Stimulated activated CD4-positive, alpha-beta T cell treated with anti-CD3 and anti-CD28 coated beads, Interleukin-12 subunit alpha, Interleukin-12 subunit beta, amount 100 ng/mL, for 4 hours (primary cell): ENCODE measurements around the gene NR5A2.

Source experiments
- DNase-seq: peaks from one replicate; pipeline ENCODE4 v3.0.0-alpha.2; 2020

Gene NR5A2

GRCh38 chr1:200027264-200027823 is at the start of gene NR5A2:
NR5A2 (plus strand) TSS chr1:200027710; CDS start chr1:200027848, 138 bp downstream.
- no peak for DNase-seq

DNA sequence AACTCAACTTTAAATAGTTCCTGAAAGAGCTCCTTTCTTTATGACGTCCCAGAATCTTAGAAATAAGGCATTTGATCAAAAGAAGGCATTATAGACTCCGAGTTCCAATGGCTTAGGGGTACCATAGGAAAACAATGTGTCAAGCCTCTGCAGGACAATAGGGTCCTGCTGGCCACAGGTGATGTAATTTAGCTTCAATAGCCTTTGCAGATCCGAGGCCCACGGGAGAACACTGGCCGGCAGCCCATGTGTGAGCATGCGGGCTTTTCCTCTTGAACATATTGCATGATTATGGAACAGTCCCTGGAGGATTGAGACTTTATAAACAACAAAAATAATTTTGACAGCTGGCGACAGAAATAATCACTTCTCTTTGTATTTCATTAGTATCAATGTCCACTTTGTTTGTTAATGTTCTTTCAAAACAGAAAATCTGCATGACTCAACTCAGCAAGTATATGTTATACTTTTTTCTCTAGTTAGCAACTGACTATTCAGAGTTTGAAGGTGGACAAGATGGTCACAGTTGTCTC is 49.0 kb upstream of the NR5A2 start:
- no peak for DNase-seq

DNA sequence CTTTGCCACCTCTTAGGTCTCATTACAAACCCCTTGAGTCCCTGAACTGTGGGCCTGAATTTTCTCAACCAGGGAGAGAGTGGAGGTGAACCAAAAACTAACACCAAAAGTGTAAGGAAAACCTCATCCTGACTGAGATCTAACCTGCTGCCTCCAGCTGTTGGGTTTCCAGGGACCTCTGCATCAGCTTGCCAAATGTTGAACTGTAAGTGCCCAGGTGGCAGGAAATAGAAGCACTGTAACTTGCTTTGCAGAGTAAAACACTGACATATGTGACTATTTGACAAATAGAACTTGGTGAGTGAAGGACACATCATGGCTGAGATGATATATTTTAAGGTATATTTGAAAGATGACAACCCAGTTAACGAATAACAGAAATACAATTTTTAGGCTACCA is 48.4 kb upstream of the NR5A2 start:
- DNase-seq, result no peak

GRCh38 chr1:199981584-199981983 is 45.9 kb upstream of the NR5A2 start:
- DNase-seq, result no peak

GRCh38 chr1:199982606-199983005 is 44.9 kb upstream of the NR5A2 start:
- no peak for DNase-seq

GRCh38 chr1:199983531-199983930 is 44.0 kb upstream of the NR5A2 start:
- DNase-seq, result no peak

DNA sequence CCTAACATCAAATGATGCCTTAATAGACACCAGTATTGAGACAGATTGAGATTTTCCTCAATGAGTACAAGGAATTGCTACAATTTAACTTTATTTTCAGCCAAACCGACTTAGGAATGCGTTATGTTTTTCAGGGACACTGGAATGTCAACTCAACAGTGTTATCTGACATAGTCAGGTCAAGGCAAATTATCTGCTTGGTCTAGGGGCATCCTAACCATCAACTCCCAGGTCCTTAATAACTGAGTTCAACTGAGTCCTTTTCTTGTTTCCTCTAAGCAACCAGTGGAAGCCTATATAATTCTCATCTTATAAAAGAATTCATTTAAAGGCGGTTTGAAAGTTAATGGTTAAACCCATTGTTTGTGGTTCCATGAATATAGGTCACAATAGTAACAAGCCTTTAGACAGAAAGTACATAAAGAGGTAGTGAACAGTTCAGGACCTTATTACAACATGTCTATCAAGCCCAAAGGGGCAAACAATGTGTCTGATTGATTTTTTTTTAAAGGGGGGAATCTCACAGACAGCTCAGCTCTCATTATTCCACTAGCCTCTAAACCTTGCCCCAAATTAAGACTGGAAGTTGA is 32.3 kb upstream of the NR5A2 start:
- DNase-seq, result no peak

- no peak for DNase-seq
Measured at GRCh38 chr1:200005165-200005564, 22.3 kb upstream of the NR5A2 start.

DNA sequence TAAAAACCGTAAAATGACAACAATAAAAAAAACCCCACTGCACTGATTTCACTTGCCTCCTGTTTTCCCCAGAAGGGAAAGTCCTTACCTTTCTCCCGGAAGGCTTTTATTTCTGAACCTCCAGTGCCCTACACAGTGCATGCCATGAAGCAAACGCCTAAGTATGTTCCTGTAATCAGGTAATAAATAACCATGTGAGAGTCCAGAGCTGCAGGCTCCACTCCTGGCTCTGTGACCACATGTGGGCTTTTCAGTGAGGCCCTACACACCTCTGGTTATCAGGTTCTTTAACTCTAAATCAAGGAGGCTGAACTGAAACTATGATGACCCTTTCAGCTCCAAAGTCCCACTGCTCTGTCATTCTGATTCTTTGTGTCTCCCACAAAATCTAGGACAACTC is 20.8 kb upstream of the NR5A2 start:
- DNase-seq, result no peak

DNA sequence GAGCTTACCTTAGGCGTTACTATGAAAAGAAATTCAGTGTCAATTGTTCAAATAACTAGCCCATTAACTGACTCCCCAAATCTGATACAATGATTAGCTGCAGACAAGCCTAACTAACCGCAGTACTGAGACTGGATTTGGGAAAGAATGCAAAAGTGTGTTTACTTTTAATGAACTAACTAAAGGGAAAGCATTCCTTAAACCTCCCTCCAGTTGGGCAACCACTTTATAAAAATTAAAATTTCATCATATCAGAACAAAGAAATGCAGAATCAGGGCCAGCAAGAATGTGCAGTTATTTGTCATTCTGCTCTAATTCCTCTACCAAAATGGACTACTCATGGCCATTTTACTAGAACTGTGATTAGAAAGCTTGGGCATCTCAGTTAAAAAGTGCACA is 11.7 kb upstream of the NR5A2 start:
- DNase-seq, result no peak

- no peak for DNase-seq
Measured at GRCh38 chr1:200021577-200022238, 5.8 kb upstream of the NR5A2 start.

DNA sequence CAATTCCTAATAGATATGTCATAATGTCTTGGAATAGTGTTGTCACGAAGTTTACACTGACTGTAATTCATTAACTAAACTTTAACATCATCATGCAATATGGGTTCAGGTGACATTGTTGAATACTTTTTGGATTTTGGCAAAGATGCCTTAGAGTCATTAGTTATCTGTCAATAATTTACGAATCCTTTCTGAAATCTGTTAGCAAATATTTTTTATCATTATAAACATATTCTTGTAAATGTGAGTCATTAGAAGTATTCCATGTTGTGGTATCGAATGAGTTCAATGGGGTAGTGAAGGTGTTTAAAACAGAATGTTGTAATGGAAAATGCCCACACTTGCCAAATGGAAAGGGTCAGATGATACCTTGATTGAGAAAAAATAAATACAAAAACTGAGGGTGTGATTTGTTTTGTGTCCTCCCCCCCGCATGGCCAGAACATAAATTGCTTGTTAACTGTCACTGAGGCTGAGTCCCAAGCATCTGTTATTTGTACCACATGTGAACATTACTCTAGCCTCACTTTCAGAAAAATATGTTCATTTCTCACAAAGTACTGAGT is 5.2 kb upstream of the NR5A2 start:
- DNase-seq, result no peak

DNA sequence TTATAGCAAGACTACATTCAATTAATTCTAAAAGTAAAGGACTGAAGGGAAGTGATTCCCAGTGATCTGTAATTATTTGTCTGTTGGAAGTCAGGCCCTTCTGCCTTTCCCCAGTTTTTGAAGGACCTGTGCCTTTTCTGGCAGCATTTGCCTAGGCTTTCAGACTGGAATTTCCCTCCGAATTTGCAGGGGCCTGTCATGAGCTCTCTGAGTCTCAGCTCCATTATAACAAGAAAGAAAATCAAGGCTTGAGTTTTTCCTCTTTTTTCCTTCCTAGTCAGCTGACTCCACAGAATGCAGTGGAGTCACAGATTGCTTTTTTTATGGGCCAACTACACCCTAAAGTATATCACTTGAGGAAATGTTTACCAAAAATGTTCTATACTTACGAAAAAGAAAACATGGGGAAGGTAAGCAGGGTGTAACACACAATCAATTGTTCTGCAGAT is 1.1 kb downstream of the NR5A2 start:
- no peak for DNase-seq

DNA sequence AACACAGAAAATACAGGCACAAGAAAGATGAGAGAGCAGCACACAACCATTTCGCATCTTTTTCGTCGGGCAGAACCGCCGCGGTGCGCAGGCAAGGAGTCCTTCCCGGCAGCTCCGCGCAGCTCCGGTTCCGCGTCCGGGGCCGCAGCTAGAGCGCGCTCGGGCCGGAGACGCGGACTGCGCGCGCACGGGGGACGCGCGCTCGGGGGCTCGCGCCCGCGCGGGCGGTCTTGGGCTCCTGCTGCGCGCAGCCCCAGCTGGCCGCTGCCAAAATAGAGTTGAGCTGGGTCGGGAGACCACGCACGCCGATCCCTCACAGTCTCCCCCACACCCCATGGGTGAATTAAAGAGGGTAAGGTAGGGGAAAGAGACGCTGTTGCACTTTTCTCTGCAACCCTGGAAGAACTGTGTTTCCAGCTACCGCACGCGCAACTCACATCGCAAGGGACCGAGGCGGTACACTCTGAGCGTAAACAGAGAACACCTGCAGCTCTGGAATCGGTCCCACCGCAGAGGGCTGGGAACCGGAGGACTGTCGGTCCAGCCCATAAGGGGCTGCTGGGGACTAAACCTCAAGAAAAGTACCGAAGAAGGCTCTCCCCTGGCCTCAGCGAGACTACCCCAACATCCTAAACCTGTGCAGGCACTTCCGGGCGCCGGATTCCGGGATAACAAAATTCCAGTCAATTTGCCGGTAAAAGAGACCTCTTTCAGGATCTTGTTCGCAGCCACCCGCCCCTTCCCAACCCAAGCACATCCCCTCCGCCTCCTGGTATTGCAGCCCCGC is 1.7 kb downstream of the NR5A2 start:
- DNase-seq, result no peak

DNA sequence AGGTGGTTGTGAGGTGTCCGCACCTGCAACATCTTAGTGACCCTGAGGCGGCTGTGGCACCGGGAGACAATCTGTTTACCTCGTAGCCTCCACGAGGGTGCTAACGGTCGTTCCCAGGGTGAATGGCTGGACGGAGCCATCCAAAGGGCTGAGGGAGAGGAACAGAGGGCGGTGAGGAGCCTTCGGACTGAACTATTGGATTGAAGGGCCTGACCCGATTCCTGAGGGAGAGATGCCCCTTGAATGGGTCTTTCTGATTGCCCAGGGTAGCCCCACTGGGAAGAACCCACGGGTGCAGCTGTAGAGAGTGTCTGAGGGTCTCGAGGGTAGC is 2.3 kb downstream of the NR5A2 start:
- no peak for DNase-seq

DNA sequence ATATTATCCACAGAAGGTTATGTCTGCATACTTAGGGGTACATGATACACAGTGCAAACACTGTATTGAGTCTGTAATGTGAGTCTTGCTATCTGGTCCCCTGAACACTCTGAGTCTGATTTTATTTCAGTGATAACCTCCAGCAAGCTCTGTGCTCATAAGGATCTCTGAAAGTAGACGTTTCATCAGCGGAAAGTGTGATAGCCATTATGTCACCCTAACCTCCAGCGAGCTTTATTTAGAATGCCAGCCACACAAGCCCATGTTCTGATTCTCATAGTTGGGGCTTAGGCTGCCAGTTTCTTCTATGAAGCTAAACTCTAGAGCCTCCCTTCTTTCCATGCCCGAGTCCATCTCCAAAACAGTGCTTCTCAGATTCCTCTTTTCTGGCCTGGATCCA is 3.3 kb downstream of the NR5A2 start:
- no peak for DNase-seq

GRCh38 chr1:200033511-200034261 is 6.2 kb downstream of the NR5A2 start:
- no peak for DNase-seq

DNA sequence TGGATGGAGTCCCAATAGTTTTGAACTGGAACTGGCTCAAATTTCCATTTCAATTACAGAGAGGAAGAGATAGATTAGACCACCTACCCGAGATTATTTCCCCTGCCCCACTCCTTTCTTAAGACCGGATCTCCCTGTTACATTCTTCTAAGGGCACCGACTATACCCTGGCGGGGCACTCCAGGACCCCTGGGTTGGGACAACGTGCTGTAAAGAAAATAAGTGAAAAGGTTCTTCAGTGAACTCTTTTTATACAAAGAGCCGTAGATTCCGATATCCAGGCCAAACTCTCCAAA is 6.7 kb downstream of the NR5A2 start:
- no peak for DNase-seq

DNA sequence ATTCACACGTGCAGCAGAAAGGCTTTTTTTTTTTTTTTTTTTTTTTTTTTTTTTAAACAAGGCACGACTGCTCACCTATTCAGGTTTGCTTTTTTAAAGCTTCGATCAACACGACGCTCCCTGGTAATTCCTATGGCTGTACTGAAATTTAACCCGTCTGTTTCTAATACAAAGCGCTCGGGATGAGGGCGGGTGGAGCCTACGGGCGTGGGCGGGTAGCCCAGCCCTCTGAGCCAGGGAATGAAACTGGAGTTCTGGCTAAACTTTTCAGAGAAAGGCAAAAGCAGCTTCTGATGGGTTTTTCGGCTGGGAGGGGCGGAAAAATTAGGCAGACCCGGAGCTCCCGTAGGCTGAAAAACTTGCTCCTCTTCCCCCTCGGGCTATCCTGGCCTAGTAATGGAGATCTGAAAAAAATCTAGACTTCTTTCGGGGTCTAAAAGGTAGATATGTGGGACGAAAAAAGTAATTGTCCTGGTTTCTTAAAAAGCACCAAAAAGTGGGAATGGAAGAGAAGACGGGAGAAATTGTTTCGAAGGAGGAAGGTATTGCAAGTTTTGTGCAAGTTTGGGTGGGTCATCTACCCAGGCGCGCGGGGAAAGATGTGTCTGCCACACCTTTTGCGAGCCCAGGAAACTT is 7.4 kb downstream of the NR5A2 start:
- no peak for DNase-seq

- DNase-seq, result no peak
Measured at GRCh38 chr1:200035397-200035955, 8.0 kb downstream of the NR5A2 start.

GRCh38 chr1:200035956-200036618 is 8.6 kb downstream of the NR5A2 start:
- no peak for DNase-seq
